Spleen (tissue), 7 donors: ENCODE results near the gene WDR64.

ENCODE experiments used
- CTCF ChIP-seq, 11 experiments: fragments of 200-600 bp in 7 of 11; fragments of 450-650 bp in 4 of 11; sonication (generic) in 4 of 11; IDR thresholded peaks in 8 of 11; conservative IDR thresholded peaks in 3 of 11; 1 replicate in 7 of 11; 2 replicates in 4 of 11; pipeline versions ENCODE4 v1.4.0 to v1.8.0; 2016 to 2021; ENCODE audit warnings: antibody characterized with exemption in 11 of 11, inconsistent platforms in 4 of 11, mild to moderate bottlenecking in 1 of 11
- POLR2A ChIP-seq, 3 donors: fragments of 450-650 bp; IDR thresholded peaks; one replicate each; pipeline ENCODE4 v1.5.1; 2017; ENCODE audit warnings: antibody characterized with exemption in 3 of 3, mild to moderate bottlenecking in 1 of 3
- POLR2AphosphoS5 ChIP-seq, 3 donors: sonication (generic); formaldehyde crosslinking; IDR thresholded peaks; one replicate each; pipeline ENCODE4 v1.5.1; 2017; ENCODE audit warnings: antibody characterized with exemption in 3 of 3
- donor health status: DM: no; HTN: no; CAD: no; lungs with moderate emphysema.
- donor health status: DM: no; HTN: no; CAD: no.
- donor health status: DM: no; HTN: no; CAD: no.

DNA sequence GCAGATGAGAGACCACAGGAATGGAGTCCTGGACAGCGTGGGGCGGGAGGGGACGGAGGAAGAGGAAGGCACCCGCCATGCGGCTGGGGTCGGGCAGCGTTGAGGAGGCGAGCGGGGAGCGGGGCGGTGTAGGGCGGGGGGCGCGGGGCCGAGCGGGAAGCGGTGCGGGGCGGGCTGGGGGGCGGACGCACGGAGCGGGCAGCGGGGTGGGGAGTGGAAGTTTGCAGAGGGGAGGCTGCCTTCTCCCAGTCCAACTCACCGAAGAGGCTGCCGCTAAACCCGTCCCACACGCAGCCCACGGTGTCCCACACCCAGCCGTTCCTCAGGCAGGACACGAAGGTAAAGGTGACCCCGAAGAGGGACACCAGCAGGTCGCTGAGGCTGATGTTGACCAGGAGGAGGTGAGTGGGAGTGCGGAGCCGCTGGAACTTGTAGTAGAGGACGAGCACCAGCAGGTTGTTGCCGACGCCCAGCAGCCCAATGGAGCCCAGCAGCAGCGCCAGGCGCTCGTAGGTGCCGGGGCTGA lies 12.4 kb upstream of the WDR64 start:
- TF ChIP-seq CTCF (IDR thresholded peaks at IDR 0.05 in 8 of 11, conservative IDR thresholded peaks at IDR 0.05 in 3 of 11): no peak
- TF ChIP-seq POLR2A (IDR thresholded peaks at IDR 0.05): no peak
- no peak for TF ChIP-seq POLR2AphosphoS5 (IDR thresholded peaks at IDR 0.05)
